Measurements from ENCODE around the gene TAF6L. TPM values are rescaled to one million over a fixed set of nuclear protein-coding genes. Genes with fewer than 3 reads are reported as not detected.

Gene TAF6L
- total and polyA plus RNA-seq, 2 of the 8 experiments (the other 6 are each of a cell fraction or from before 2014, with no cell fraction given) = 24.8 to 31.9 TPM

- 0 out of 2 replicates have a peak overlapping the region, but pooled peaks have one; percentile 98 for H2BK5ac ChIP-seq (ENCODE audit: low read depth, low read length)
- H3K79me1 ChIP-seq (ENCODE audit: low read depth, low read length) = peaks cover 7% of the 10 kb centered on the region; the same call in 1 of the 2 replicates
- H3K56ac ChIP-seq (replicated peaks; ENCODE audit: insufficient read length, low read depth, low read length) = no peak overlapping the region
- no peaks in the 10 kb centered on the region for H3K27me3 ChIP-seq (replicated peaks in 1 of 4; ENCODE audit: control insufficient read depth in 3 of 4, extremely low read depth in 1 of 4, insufficient read depth in 3 of 4, low read length in 3 of 4)
- H3K4me3 ChIP-seq (ENCODE audit: extremely low read depth in 1 of 4, insufficient read depth in 2 of 4, low read depth in 3 of 4, low read length in 4 of 4) = peak overlapping the region; percentile 77 to 97 (median 90)
- H2BK120ac ChIP-seq (replicated peaks; ENCODE audit: low read depth, low read length) = no peak overlapping the region
- no peak overlapping the region for H4K8ac ChIP-seq (ENCODE audit: extremely low read depth, insufficient read depth, low read length)
- H3K27ac ChIP-seq (ENCODE audit: low read depth, low read length) = peak overlapping the region; percentile 69; the same call in 1 of the 2 replicates
- H4K91ac ChIP-seq (replicated peaks; ENCODE audit: insufficient read length, low read length) = no peak overlapping the region
- H3K4ac ChIP-seq (replicated peaks; ENCODE audit: insufficient read length, low read depth, low read length) = no peak overlapping the region
- DNase-seq (ENCODE audit: low read depth in 1 of 2, low spot score in 2 of 2) = peak; percentile 64 to 97
- no peak overlapping the region for H2BK20ac ChIP-seq (ENCODE audit: low read length)
- FAIRE-seq = no peak
- H2AK5ac ChIP-seq (ENCODE audit: low read depth, low read length) = no peak overlapping the region
- no peak overlapping the region; the same call in 1 of the 2 replicates for H3K18ac ChIP-seq (ENCODE audit: extremely low read depth, low read length)
- H3K4me1 ChIP-seq (replicated peaks in 1 of 4; ENCODE audit: control insufficient read depth in 3 of 4, insufficient read depth in 4 of 4, low read length in 3 of 4) = peaks cover 0 to 6% (median 2%) of the 10 kb centered on the region in 4 experiments; a peak in 4 of 7 replicates
- H4K20me1 ChIP-seq (replicated peaks in 1 of 2; ENCODE audit: control insufficient read depth in 1 of 2, insufficient read depth in 2 of 2, low read length in 2 of 2) = peaks cover 0 to 3% of the 10 kb centered on the region in 2 experiments
- no peak overlapping the region for H4K5ac ChIP-seq (ENCODE audit: insufficient read length, low read depth, low read length)
- peaks cover 0 to 30% of the 10 kb centered on the region in 2 experiments; a peak in 2 of 4 replicates for H3K79me2 ChIP-seq (ENCODE audit: control insufficient read depth in 1 of 2, insufficient read depth in 2 of 2, low read length in 2 of 2)
- H3K36me3 ChIP-seq (ENCODE audit: control insufficient read depth in 2 of 4, insufficient read depth in 4 of 4, low read length in 3 of 4) = peaks cover 2 to 24% (median 16%) of the 10 kb centered on the region in 4 experiments; a peak in 7 of 8 replicates
- ChIA-PET CTCF (ENCODE audit: partially characterized antibody) (interaction anchor here (0.6 to 6.4 kb wide), 41 partner anchors 10 to 115 kb away, joined by 3 to 94 read pairs (median 4); partner anchors contain the start of genes HNRNPUL2, LBHD1, NXF1 and TAF6L), POLR2A (ENCODE audit: partially characterized antibody) (interaction anchor here (0.7 to 15.9 kb wide), 32 partner anchors 9 to 237 kb away, joined by 3 to 251 read pairs (median 8); partner anchors contain the start of genes C11orf98, CSKMT, HNRNPUL2 and INTS5)
- no peak overlapping the region for H2AFZ ChIP-seq (ENCODE audit: low read length)
- H2BK12ac ChIP-seq (ENCODE audit: low read depth, low read length) = no peak overlapping the region
- H3K23ac ChIP-seq (ENCODE audit: insufficient read length) = no peak overlapping the region
- H3K4me2 ChIP-seq (ENCODE audit: insufficient read depth in 1 of 2, low read depth in 2 of 2, low read length in 2 of 2) = peak overlapping the region; percentile 69 to 73
- WGBS, 2 experiments (ENCODE audit: extremely low coverage in 1 of 2, insufficient coverage in 1 of 2, insufficient read length in 1 of 2, insufficient replicate concordance in 2 of 2, low coverage in 1 of 2, low lambda C conversion rate in 2 of 2, missing lambda C conversion rate in 1 of 2) = 6% methylated on average over 51 of the region's 51 CpGs; no CpG with 5 or more reads in 1 of the 2 experiments
- H3K23me2 ChIP-seq (ENCODE audit: low read depth, low read length) = no peaks in the 10 kb centered on the region; the same call in 1 of the 2 replicates
- H3K14ac ChIP-seq (ENCODE audit: insufficient read length) = no peak overlapping the region
- no peak overlapping the region; the same call in 1 of the 2 replicates for H2BK15ac ChIP-seq (ENCODE audit: low read length)
- peak overlapping the region in 3 of 4 experiments; percentile 82 to 92 (median 83); a peak in 5 of 7 replicates for H3K9ac ChIP-seq (replicated peaks in 1 of 4; ENCODE audit: extremely low read depth in 1 of 4, low read depth in 3 of 4, low read length in 3 of 4)
- no peaks in the 10 kb centered on the region for H3K9me3 ChIP-seq (ENCODE audit: insufficient read depth in 2 of 2, low read depth in 1 of 2, low read length in 1 of 2)
- TF ChIP-seq CBX5 (IDR thresholded peaks at IDR 0.05; ENCODE audit: low read depth, low read length) (no peak), EP300 (IDR thresholded peaks at IDR 0.05; ENCODE audit: borderline replicate concordance in 1 of 2, low read depth in 2 of 2, low read length in 2 of 2) (0 out of 3 replicates have a peak, but pooled peaks of 1 of the 2 experiments have one; percentile 6), PHF8 (conservative IDR thresholded peaks at IDR 0.05; ENCODE audit: low read depth, low read length) (no peak), JUN (IDR thresholded peaks at IDR 0.05; ENCODE audit: low read depth, low read length) (no peak), POLR2AphosphoS5 (IDR thresholded peaks at IDR 0.05; ENCODE audit: low read depth, low read length) (peak; percentile 16; the same call in 1 of the 2 replicates), POLR2A (IDR thresholded peaks at IDR 0.05; ENCODE audit: control extremely low read depth in 1 of 2, low read depth in 2 of 2, low read length in 2 of 2) (no peak), RBBP5 (IDR thresholded peaks at IDR 0.05; ENCODE audit: borderline replicate concordance, low read depth, low read length) (peak; percentile 41; the same call in 1 of the 2 replicates), EZH2 (IDR thresholded peaks at IDR 0.05; ENCODE audit: low read depth, low read length, severe bottlenecking) (no peak), CREB1 (IDR thresholded peaks at IDR 0.05) (peak; percentile 70), SIX5 (IDR thresholded peaks at IDR 0.05; ENCODE audit: low read depth, low read length) (no peak), MAX (IDR thresholded peaks at IDR 0.05) (peak; percentile 61)
These were observed 15.3 kb downstream of the TAF6L start for GRCh38 chr11:62786318-62787004.

All from H1 (cell line).